Activated B cell treated with CpG ODN at 0.5 μM for 24 hours (primary cell): Measurements from ENCODE around the gene GATA6. TPM values are rescaled to one million over a fixed set of nuclear protein-coding genes. Genes with fewer than 3 reads are reported as not detected.

ENCODE experiments used
- ATAC-seq: fragments of 200-7000 bp; cut with Tn5 transposase; one replicate; pipeline ENCODE4 v1.10.0; 2021; ENCODE audit warnings: low read depth, mild to moderate bottlenecking, moderate library complexity
- CTCF ChIA-PET: fragments of 350-600 bp; sonication (Branson Sonifier 250); formaldehyde crosslinking; loops from one replicate; lab custom pipeline; 2021; ENCODE audit warnings: antibody characterized with exemption; lab: Charles Lee
- POLR2A ChIA-PET: fragments of 350-600 bp; sonication (Branson Sonifier 250); formaldehyde crosslinking; loops from one replicate; lab custom pipeline; 2021; ENCODE audit warnings: antibody characterized with exemption; lab: Charles Lee
- DNase-seq: peaks from one replicate; pipeline ENCODE4 v3.0.0; 2022
- H3K27ac Mint-ChIP-seq: one replicate; pipeline ENCODE4 v1.8.0; 2020; ENCODE audit warnings: mixed read lengths
- H3K27me3 Mint-ChIP-seq: one replicate; pipeline ENCODE4 v1.8.0; 2021; ENCODE audit warnings: mixed read lengths
- H3K36me3 Mint-ChIP-seq: one replicate; pipeline ENCODE4 v1.8.0; 2021; ENCODE audit warnings: low read depth, mixed read lengths
- H3K4me1 Mint-ChIP-seq: one replicate; pipeline ENCODE4 v1.8.0; 2021; ENCODE audit warnings: mixed read lengths
- H3K4me3 Mint-ChIP-seq: one replicate; pipeline ENCODE4 v1.8.0; 2020; ENCODE audit warnings: mild to moderate bottlenecking, mixed read lengths
- H3K9me3 Mint-ChIP-seq: one replicate; pipeline ENCODE4 v1.8.0; 2020; ENCODE audit warnings: mixed read lengths
- intact Hi-C: fragments of 100-400 bp; cut with micrococcal nuclease; formaldehyde crosslinking; loops from one replicate; pipeline ENCODE4 v1.15.1; 2024
- total RNA-seq: library from RNA; stranded (reverse); gene quantifications from 2 replicates; pipeline ENCODE4 v1.2.3, GENCODE V29; 2022
- TF ChIP-seq, protein P1 (sequence below): fragments of 200-600 bp; IDR thresholded peaks from one replicate; pipeline ENCODE4 v1.8.0; 2022; ENCODE audit warnings: antibody characterized with exemption, mild to moderate bottlenecking

Gene GATA6
- total RNA-seq, 1 donor from 2014 or later: not detected

DNA sequence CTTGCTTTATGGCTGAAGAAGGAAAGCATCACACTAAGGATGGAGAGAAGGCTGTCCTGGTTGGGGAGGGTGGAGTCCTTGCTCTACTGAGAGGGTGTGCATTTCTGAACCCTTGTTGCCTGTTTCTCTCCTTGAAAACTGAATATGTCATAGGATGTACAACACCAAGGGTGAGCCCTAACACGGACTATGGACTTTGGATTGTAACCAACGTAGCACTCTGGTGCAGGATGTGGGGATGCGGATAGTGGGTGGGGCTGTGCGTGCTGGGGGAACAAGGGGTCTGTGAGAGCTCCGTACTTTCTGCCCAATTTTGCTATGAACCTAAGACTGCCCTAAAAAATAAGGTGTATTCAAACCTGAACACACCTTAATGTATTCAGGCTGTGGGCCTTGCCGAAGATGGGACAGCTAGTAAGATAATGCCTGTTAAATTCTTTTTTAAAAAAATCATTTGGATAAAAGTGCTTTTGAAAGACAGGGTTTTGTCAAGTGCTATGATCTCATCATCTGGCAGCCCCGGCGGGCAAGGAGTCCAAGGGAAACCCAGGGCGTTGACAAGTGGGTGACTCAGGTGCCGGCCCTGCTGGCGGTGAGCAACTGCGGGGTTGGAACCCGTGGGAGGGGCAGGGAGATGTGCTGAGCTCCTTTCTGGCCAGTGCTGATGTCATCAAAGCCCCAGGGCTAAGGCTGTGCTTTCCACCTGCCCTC lies 54.0 kb downstream of the GATA6 start:
- H3K36me3 Mint-ChIP-seq: no peaks in the 10 kb centered on the region
- no peak overlapping the region for H3K27ac Mint-ChIP-seq
- peaks cover 3% of the 10 kb centered on the region for H3K27me3 Mint-ChIP-seq
- ATAC-seq: no peak
- DNase-seq: no peak
- no peak overlapping the region for H3K4me3 Mint-ChIP-seq
- H3K4me1 Mint-ChIP-seq: no peaks in the 10 kb centered on the region
- ChIA-PET POLR2A (no interaction called here), CTCF (no interaction called here)
- intact Hi-C loops: no loop called here
- H3K9me3 Mint-ChIP-seq: no peaks in the 10 kb centered on the region
- TF ChIP-seq, protein P1, sequence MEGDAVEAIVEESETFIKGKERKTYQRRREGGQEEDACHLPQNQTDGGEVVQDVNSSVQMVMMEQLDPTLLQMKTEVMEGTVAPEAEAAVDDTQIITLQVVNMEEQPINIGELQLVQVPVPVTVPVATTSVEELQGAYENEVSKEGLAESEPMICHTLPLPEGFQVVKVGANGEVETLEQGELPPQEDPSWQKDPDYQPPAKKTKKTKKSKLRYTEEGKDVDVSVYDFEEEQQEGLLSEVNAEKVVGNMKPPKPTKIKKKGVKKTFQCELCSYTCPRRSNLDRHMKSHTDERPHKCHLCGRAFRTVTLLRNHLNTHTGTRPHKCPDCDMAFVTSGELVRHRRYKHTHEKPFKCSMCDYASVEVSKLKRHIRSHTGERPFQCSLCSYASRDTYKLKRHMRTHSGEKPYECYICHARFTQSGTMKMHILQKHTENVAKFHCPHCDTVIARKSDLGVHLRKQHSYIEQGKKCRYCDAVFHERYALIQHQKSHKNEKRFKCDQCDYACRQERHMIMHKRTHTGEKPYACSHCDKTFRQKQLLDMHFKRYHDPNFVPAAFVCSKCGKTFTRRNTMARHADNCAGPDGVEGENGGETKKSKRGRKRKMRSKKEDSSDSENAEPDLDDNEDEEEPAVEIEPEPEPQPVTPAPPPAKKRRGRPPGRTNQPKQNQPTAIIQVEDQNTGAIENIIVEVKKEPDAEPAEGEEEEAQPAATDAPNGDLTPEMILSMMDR: no peak

DNA sequence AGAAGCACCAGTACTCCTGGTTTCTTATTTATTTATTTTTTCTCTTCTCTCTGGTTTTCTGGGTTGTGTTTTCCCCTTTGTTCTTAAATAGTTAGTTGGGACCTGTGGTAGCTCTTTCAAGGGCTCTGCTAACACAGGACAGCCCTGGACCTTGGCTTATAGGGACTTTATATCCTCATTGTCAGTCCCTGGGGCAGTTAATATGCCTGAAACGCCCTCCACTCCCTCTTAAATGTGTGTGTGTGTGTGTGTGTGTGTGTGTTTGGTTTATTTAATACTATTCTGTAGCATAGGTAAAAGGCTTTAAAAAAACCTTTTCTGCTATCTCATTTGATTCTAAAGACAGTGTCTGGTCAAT lies 54.6 kb downstream of the GATA6 start:
- no peaks in the 10 kb centered on the region for H3K4me1 Mint-ChIP-seq
- TF ChIP-seq, protein P1: no peak
- no peak overlapping the region for H3K27ac Mint-ChIP-seq
- intact Hi-C loops: no loop called here
- DNase-seq: no peak
- no peaks in the 10 kb centered on the region for H3K9me3 Mint-ChIP-seq
- H3K4me3 Mint-ChIP-seq: no peak overlapping the region
- no peaks in the 10 kb centered on the region for H3K36me3 Mint-ChIP-seq
- no peak for ATAC-seq
- POLR2A ChIA-PET: no interaction called here
- CTCF ChIA-PET: no interaction called here
- no peaks in the 10 kb centered on the region for H3K27me3 Mint-ChIP-seq

DNA sequence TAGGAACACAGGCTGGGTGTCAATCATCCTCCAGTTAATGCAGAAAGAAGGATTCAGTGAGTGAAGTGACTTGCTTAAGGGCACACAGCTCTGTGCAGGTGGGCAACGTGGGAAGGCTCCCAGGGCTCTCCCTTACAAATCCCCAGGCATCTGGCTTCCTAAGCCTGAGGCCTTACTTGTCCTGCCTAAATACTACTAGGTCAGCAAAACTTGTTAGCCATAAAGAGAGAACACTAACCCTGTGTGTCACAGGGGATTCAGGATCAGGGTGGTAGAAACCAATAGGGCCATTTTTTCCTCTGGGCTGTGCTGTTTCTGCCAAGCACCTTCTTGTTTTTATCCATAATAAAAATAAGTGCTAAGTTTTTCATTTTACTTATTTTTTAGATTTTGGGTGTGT lies 55.0 kb downstream of the GATA6 start:
- Mint-ChIP-seq H3K4me3 (no peak overlapping the region), H3K4me1 (no peaks in the 10 kb centered on the region), H3K9me3 (no peaks in the 10 kb centered on the region), H3K27ac (no peak overlapping the region), H3K27me3 (no peaks in the 10 kb centered on the region), H3K36me3 (no peaks in the 10 kb centered on the region)
- DNase-seq (no peak), ATAC-seq (no peak)
- intact Hi-C loops: no loop called here
- CTCF ChIA-PET: no interaction called here
- POLR2A ChIA-PET: no interaction called here
- TF ChIP-seq, protein P1: no peak

DNA sequence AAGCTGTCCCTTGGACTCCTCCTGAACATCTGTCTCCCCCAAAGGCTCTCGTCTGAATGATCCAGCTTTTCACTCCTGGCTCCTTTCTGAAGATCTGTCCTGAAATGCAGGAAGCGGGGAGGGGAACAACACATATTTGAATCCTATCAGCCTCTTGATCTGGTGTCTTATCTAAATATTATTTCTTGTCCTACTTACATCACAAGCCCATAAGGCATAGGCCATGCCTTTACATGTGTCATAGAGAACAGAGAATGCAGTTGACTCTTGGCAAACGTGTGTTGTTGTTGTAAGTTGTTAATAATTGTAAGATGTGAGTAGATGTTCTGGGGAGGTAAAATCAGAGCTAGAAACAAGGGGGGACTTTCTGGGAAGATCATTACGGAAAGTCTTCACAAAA lies 57.4 kb downstream of the GATA6 start:
- Mint-ChIP-seq H3K36me3 (no peaks in the 10 kb centered on the region), H3K27ac (no peak overlapping the region), H3K4me3 (no peak overlapping the region), H3K27me3 (no peaks in the 10 kb centered on the region), H3K4me1 (no peaks in the 10 kb centered on the region), H3K9me3 (no peaks in the 10 kb centered on the region)
- intact Hi-C loops: no loop called here
- POLR2A ChIA-PET: no interaction called here
- TF ChIP-seq, protein P1: no peak
- CTCF ChIA-PET: no interaction called here
- DNase-seq: no peak
- no peak for ATAC-seq

DNA sequence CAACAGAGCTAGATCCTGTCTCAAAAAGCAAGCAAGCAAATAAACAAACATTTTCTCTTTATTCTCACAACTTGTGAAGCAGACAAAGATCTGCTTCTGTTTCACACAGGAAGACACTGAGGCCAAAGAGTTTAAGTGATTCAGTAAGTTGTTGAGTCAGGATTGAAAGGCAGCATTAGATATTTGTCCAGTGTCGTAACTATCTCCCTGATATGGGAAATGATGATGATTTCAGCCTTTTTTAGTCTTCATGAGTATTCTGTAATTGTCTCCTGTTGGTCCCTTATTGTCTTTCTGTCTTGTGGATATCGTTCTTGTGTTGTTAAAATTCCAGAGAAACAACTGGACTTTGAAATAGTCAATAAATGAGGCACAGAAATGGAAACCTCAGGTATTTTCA lies 59.6 kb downstream of the GATA6 start:
- H3K4me3 Mint-ChIP-seq: no peak overlapping the region
- H3K4me1 Mint-ChIP-seq: no peaks in the 10 kb centered on the region
- H3K27me3 Mint-ChIP-seq: no peaks in the 10 kb centered on the region
- POLR2A ChIA-PET: no interaction called here
- ATAC-seq (no peak), DNase-seq (no peak)
- H3K27ac Mint-ChIP-seq: no peak overlapping the region
- no peaks in the 10 kb centered on the region for H3K36me3 Mint-ChIP-seq
- intact Hi-C loops: no loop called here
- TF ChIP-seq, protein P1: no peak
- H3K9me3 Mint-ChIP-seq: no peaks in the 10 kb centered on the region
- CTCF ChIA-PET: no interaction called here
